ENCODE results near the gene TEAD1. TPM values are rescaled to one million over a fixed set of nuclear protein-coding genes. Genes with fewer than 3 reads are reported as not detected.
A peak's percentile ranks its signal among the peaks of the same experiment; 100 is the strongest.

The TEAD1 gene
- polyA plus RNA-seq, 1 donor from 2014 or later, result 12.2 TPM

DNA sequence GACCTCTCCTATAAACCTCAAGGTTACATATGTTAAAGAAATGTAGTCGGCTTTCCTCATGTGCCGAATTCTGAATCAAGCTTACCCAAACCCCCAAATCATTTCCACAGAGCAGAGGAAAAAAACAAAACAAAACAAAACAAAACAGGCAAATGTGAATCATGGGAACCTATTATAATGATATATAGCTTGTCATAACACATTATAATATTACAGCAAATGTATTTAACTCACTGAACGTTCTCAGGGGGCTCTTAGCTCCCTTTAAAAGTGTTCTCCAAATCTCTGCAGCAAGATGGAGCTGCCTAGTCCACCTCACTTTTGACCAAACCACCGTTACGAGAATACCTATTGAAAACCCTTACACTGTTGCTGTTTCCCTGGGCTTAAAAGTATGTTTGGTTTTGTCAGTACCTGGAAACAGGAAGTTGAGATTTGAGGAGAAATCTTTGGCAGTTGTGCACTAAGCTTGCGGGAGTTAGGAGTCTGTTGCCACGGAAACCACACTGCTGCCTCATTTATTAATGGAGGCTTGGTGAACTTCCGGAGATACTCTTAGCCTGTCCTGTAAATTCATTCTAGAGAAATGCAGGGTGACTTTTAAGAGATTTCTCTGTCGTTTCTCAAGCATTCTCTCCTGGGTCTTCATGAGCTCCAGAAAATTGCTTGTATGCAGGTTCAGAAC lies 167.9 kb downstream of the TEAD1 start:
- H3K9me2 ChIP-seq (ENCODE audit: insufficient read depth, low read length), result no peaks in the 10 kb centered on the region
- TF ChIP-seq, protein P1, sequence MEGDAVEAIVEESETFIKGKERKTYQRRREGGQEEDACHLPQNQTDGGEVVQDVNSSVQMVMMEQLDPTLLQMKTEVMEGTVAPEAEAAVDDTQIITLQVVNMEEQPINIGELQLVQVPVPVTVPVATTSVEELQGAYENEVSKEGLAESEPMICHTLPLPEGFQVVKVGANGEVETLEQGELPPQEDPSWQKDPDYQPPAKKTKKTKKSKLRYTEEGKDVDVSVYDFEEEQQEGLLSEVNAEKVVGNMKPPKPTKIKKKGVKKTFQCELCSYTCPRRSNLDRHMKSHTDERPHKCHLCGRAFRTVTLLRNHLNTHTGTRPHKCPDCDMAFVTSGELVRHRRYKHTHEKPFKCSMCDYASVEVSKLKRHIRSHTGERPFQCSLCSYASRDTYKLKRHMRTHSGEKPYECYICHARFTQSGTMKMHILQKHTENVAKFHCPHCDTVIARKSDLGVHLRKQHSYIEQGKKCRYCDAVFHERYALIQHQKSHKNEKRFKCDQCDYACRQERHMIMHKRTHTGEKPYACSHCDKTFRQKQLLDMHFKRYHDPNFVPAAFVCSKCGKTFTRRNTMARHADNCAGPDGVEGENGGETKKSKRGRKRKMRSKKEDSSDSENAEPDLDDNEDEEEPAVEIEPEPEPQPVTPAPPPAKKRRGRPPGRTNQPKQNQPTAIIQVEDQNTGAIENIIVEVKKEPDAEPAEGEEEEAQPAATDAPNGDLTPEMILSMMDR (IDR thresholded peaks at IDR 0.05; ENCODE audit: poor library complexity, severe bottlenecking), result no peak
- TF ChIP-seq MXI1 (conservative IDR thresholded peaks at IDR 0.05; ENCODE audit: poor library complexity, severe bottlenecking), result peak; percentile 22

DNA sequence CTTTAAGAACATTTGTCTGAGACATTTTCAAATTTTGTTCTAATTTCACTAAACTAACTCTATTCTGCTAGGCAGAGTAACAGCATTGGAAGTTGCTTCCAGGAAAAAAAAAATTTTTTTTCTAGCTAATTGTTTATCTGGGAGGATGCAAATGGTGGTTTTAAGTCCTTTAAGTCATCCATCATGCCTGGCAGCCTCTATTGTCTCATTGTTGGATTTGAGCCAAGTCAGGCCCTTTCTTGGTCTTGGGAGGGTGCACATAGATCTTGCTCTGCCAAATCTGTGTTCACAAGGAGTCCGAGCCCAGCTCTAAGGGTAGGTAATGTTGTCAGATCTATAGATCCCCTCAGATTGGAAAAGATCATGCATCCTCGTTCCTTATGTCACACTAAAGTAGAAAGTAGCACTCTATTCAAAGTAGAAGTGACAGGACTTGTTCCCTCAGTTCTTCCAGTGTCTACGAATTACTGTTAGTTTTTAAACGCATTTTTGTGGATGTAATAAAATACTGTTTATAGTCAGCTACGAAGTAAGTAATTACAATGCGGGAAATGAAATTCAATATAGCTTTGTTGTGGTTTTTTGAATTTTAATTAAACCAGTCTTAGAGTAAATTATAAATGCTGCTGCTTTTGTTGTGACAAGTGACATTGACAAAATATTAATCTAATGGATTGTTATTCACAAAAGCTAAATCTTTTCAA lies 168.9 kb downstream of the TEAD1 start:
- no peak overlapping the region for H3K4me2 ChIP-seq (ENCODE audit: low read length)
- H3K36me3 ChIP-seq (ENCODE audit: insufficient read depth, low read length), result no peaks in the 10 kb centered on the region
- no peak overlapping the region for H2AFZ ChIP-seq (ENCODE audit: low read depth, low read length)
- H4K20me1 ChIP-seq (ENCODE audit: insufficient read depth), result no peaks in the 10 kb centered on the region
- H3K79me2 ChIP-seq (replicated peaks; ENCODE audit: insufficient read depth, low read length), result peaks cover 34% of the 10 kb centered on the region
- H3K27me3 ChIP-seq (ENCODE audit: insufficient read depth, low read depth, low read length), result no peaks in the 10 kb centered on the region
- no peak overlapping the region for H3K9ac ChIP-seq (ENCODE audit: low read length)
- H3K4me3 ChIP-seq (ENCODE audit: low read length), result no peak overlapping the region
- no peaks in the 10 kb centered on the region for H3K9me2 ChIP-seq (ENCODE audit: insufficient read depth, low read length)
- H3F3A ChIP-seq (ENCODE audit: insufficient read depth, low read length, poor library complexity, severe bottlenecking), result peaks cover 9% of the 10 kb centered on the region
- no peaks in the 10 kb centered on the region for H3K9me3 ChIP-seq (ENCODE audit: low read length)
- TF ChIP-seq MXI1 (conservative IDR thresholded peaks at IDR 0.05; ENCODE audit: poor library complexity, severe bottlenecking) (no peak), RAD21 (conservative IDR thresholded peaks at IDR 0.05) (no peak), POLR2AphosphoS5 (IDR thresholded peaks at IDR 0.05) (no peak), TAF1 (IDR thresholded peaks at IDR 0.05; ENCODE audit: low read depth) (no peak), EP300 (conservative IDR thresholded peaks at IDR 0.05; ENCODE audit: poor library complexity, severe bottlenecking) (no peak), EZH2 (IDR thresholded peaks at IDR 0.05; ENCODE audit: borderline replicate concordance, insufficient read depth, low read length, poor library complexity, severe bottlenecking) (no peak), SMC3 (conservative IDR thresholded peaks at IDR 0.05; ENCODE audit: poor library complexity) (no peak)
- TF ChIP-seq, protein P2, sequence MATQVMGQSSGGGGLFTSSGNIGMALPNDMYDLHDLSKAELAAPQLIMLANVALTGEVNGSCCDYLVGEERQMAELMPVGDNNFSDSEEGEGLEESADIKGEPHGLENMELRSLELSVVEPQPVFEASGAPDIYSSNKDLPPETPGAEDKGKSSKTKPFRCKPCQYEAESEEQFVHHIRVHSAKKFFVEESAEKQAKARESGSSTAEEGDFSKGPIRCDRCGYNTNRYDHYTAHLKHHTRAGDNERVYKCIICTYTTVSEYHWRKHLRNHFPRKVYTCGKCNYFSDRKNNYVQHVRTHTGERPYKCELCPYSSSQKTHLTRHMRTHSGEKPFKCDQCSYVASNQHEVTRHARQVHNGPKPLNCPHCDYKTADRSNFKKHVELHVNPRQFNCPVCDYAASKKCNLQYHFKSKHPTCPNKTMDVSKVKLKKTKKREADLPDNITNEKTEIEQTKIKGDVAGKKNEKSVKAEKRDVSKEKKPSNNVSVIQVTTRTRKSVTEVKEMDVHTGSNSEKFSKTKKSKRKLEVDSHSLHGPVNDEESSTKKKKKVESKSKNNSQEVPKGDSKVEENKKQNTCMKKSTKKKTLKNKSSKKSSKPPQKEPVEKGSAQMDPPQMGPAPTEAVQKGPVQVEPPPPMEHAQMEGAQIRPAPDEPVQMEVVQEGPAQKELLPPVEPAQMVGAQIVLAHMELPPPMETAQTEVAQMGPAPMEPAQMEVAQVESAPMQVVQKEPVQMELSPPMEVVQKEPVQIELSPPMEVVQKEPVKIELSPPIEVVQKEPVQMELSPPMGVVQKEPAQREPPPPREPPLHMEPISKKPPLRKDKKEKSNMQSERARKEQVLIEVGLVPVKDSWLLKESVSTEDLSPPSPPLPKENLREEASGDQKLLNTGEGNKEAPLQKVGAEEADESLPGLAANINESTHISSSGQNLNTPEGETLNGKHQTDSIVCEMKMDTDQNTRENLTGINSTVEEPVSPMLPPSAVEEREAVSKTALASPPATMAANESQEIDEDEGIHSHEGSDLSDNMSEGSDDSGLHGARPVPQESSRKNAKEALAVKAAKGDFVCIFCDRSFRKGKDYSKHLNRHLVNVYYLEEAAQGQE (IDR thresholded peaks at IDR 0.05; ENCODE audit: borderline replicate concordance), result no peak
- TF ChIP-seq, protein P1 (IDR thresholded peaks at IDR 0.05; ENCODE audit: poor library complexity, severe bottlenecking), result no peak
- no peak overlapping the region for H3K27ac ChIP-seq (ENCODE audit: low read length)

More for the DNA sequence above, 167.9 kb downstream of the TEAD1 start:
- H3K79me2 ChIP-seq (replicated peaks; ENCODE audit: insufficient read depth, low read length), result peaks cover 35% of the 10 kb centered on the region
- no peak overlapping the region for H3K9ac ChIP-seq (ENCODE audit: low read length)
- peak overlapping the region; percentile 33 for H3K4me2 ChIP-seq (ENCODE audit: low read length)
- no peak overlapping the region for H2AFZ ChIP-seq (ENCODE audit: low read depth, low read length)
- peak overlapping the region; percentile 38 for H3K4me3 ChIP-seq (ENCODE audit: low read length)
- H3K36me3 ChIP-seq (ENCODE audit: insufficient read depth, low read length), result no peaks in the 10 kb centered on the region
- no peaks in the 10 kb centered on the region for H3K27me3 ChIP-seq (ENCODE audit: insufficient read depth, low read depth, low read length)
- peaks cover 7% of the 10 kb centered on the region for H3F3A ChIP-seq (ENCODE audit: insufficient read depth, low read length, poor library complexity, severe bottlenecking)
- no peaks in the 10 kb centered on the region for H4K20me1 ChIP-seq (ENCODE audit: insufficient read depth)
- H3K27ac ChIP-seq (ENCODE audit: low read length), result no peak overlapping the region
- no peaks in the 10 kb centered on the region for H3K9me3 ChIP-seq (ENCODE audit: low read length)

Data from neural cell (in vitro differentiated cells).